ENCODE data around the gene DIRAS3. TPM values are rescaled to one million over a fixed set of nuclear protein-coding genes. Genes with fewer than 3 reads are reported as not detected.
A peak's percentile ranks its signal among the peaks of the same experiment; 100 is the strongest.
"Not testable (repeated sequence)": the region's sequence is repeated elsewhere in the genome, so short reads cannot be mapped to it uniquely, and the experiment has no call there.

DIRAS3 gene
- total and polyA plus RNA-seq, 2 donors (not counting 1 experiment from before 2014, with no cell fraction given) = 1.5 to 6.5 TPM

DNA sequence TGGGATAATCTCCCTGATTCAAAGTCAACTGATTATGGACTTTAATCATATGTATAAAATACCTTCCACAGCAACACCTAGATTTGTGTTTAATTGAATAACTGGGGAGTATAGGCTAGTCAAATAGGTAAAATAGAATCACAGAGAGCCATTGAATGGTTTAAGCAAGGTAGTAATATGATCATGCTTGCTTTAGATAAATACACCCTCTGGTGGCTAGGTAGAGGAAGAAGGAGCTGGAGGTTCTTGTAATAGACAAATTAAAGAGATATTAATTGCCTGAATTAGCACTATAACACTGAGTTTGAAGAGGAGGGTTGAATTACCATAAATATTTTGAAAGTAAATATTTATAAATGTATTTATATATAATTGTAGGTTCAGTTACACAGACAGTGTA is 40.3 kb downstream of the DIRAS3 start:
- no peak for TF ChIP-seq EZH2 (IDR thresholded peaks at IDR 0.05; ENCODE audit: low read length, missing control alignments)
- TF ChIP-seq, protein P1, sequence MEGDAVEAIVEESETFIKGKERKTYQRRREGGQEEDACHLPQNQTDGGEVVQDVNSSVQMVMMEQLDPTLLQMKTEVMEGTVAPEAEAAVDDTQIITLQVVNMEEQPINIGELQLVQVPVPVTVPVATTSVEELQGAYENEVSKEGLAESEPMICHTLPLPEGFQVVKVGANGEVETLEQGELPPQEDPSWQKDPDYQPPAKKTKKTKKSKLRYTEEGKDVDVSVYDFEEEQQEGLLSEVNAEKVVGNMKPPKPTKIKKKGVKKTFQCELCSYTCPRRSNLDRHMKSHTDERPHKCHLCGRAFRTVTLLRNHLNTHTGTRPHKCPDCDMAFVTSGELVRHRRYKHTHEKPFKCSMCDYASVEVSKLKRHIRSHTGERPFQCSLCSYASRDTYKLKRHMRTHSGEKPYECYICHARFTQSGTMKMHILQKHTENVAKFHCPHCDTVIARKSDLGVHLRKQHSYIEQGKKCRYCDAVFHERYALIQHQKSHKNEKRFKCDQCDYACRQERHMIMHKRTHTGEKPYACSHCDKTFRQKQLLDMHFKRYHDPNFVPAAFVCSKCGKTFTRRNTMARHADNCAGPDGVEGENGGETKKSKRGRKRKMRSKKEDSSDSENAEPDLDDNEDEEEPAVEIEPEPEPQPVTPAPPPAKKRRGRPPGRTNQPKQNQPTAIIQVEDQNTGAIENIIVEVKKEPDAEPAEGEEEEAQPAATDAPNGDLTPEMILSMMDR (conservative IDR thresholded peaks at IDR 0.05 in 1 of 2, IDR thresholded peaks at IDR 0.05 in 1 of 2; ENCODE audit: low read depth in 1 of 2, low read length in 2 of 2) = peak; percentile 21 to 53
- DNase-seq (ENCODE audit: low read depth in 2 of 2) = peak; percentile 45 to 70
- H3K4me2 ChIP-seq (ENCODE audit: extremely low read depth, insufficient read depth, low read length) = no peak overlapping the region
- no peaks in the 10 kb centered on the region for H3K4me1 ChIP-seq (ENCODE audit: control insufficient read depth, extremely low read depth, insufficient read depth, low read length)
- H4K20me1 ChIP-seq (ENCODE audit: control insufficient read depth, extremely low read depth, insufficient read depth, low read length) = no peaks in the 10 kb centered on the region
- no peaks in the 10 kb centered on the region for H3K36me3 ChIP-seq (ENCODE audit: control insufficient read depth, insufficient read depth, low read length)
- no peaks in the 10 kb centered on the region for H3K79me2 ChIP-seq (ENCODE audit: control insufficient read depth, insufficient read depth, low read length)
- H2AFZ ChIP-seq (ENCODE audit: low read length) = no peak overlapping the region
- H3K9me3 ChIP-seq (ENCODE audit: control insufficient read depth, insufficient read depth, low read depth, low read length) = no peaks in the 10 kb centered on the region
- no peak overlapping the region for H3K27ac ChIP-seq (ENCODE audit: insufficient read depth, low read length)
- no peak overlapping the region for H3K4me3 ChIP-seq (replicated peaks in 1 of 4; ENCODE audit: control extremely low read depth in 1 of 4, insufficient read depth in 1 of 4, low read depth in 3 of 4, low read length in 4 of 4)
- H3K9ac ChIP-seq (ENCODE audit: insufficient read depth, low read length) = no peak overlapping the region
- no peaks in the 10 kb centered on the region for H3K27me3 ChIP-seq (ENCODE audit: control insufficient read depth, insufficient read depth, low read length)

DNA sequence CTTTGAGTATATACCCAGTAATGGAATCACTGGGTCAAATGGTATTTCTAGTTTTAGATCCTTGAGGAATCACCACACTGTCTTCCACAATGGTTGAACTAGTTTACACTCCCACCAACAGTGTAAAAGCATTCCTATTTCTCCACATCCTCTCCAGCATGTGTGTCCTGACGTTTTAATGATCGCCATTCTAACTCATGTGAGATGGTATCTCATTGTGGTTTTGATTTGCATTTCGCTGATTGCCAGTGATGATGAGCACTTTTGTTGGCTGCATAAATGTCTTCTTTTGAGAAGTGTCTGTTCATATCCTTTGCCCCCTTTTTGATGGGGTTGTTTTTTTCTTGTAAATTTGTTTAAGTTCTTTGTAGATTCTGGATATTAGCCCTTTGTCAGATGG is 46.8 kb downstream of the DIRAS3 start:
- not testable (repeated sequence) for H3K9me3 ChIP-seq (ENCODE audit: control insufficient read depth, insufficient read depth, low read depth, low read length); H3K9ac ChIP-seq (ENCODE audit: insufficient read depth, low read length)

DNA sequence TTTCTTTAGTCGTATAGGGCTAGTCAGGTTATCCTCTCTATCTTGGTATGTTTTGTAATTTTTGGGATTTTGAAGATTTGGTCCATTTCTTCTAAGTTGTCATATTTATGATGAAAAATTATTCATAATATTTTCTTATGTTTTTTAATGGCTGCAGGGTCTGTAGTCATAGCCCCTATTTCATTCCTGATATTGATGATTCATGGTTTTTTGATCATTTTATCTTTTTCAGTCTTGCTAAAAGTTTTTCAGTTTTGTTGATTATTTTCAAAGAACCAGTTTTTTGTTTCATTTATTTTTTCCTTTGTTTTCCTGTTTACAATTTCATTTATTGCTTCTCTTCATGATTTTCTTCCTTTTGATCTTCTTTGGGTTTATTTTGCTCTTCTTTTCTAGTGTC is 50.2 kb downstream of the DIRAS3 start:
- no peaks in the 10 kb centered on the region for H3K36me3 ChIP-seq (ENCODE audit: control insufficient read depth, insufficient read depth, low read length)
- no peak overlapping the region for H3K4me2 ChIP-seq (ENCODE audit: extremely low read depth, insufficient read depth, low read length)
- no peak overlapping the region for H3K4me3 ChIP-seq (replicated peaks in 1 of 4; ENCODE audit: control extremely low read depth in 1 of 4, insufficient read depth in 1 of 4, low read depth in 3 of 4, low read length in 4 of 4)
- H3K9me3 ChIP-seq (ENCODE audit: control insufficient read depth, insufficient read depth, low read depth, low read length) = no peaks in the 10 kb centered on the region
- no peak for TF ChIP-seq EZH2 (IDR thresholded peaks at IDR 0.05; ENCODE audit: low read length, missing control alignments)
- TF ChIP-seq, protein P1 (conservative IDR thresholded peaks at IDR 0.05 in 1 of 2, IDR thresholded peaks at IDR 0.05 in 1 of 2; ENCODE audit: low read depth in 1 of 2, low read length in 2 of 2) = no peak
- no peak overlapping the region for H3K27ac ChIP-seq (ENCODE audit: insufficient read depth, low read length)
- no peak for DNase-seq (ENCODE audit: low read depth in 2 of 2)
- no peak overlapping the region for H2AFZ ChIP-seq (ENCODE audit: low read length)
- no peaks in the 10 kb centered on the region for H3K79me2 ChIP-seq (ENCODE audit: control insufficient read depth, insufficient read depth, low read length)
- H3K4me1 ChIP-seq (ENCODE audit: control insufficient read depth, extremely low read depth, insufficient read depth, low read length) = no peaks in the 10 kb centered on the region
- no peak overlapping the region for H3K9ac ChIP-seq (ENCODE audit: insufficient read depth, low read length)
- no peaks in the 10 kb centered on the region for H3K27me3 ChIP-seq (ENCODE audit: control insufficient read depth, insufficient read depth, low read length)
- no peaks in the 10 kb centered on the region for H4K20me1 ChIP-seq (ENCODE audit: control insufficient read depth, extremely low read depth, insufficient read depth, low read length)

More for the DNA sequence above, 46.8 kb downstream of the DIRAS3 start:
- H3K79me2 ChIP-seq (ENCODE audit: control insufficient read depth, insufficient read depth, low read length); H3K36me3 ChIP-seq (ENCODE audit: control insufficient read depth, insufficient read depth, low read length); H3K4me2 ChIP-seq (ENCODE audit: extremely low read depth, insufficient read depth, low read length); H3K4me1 ChIP-seq (ENCODE audit: control insufficient read depth, extremely low read depth, insufficient read depth, low read length); H4K20me1 ChIP-seq (ENCODE audit: control insufficient read depth, extremely low read depth, insufficient read depth, low read length); H3K27ac ChIP-seq (ENCODE audit: insufficient read depth, low read length); H3K27me3 ChIP-seq (ENCODE audit: control insufficient read depth, insufficient read depth, low read length); H2AFZ ChIP-seq (ENCODE audit: low read length); H3K4me3 ChIP-seq (replicated peaks in 1 of 4; ENCODE audit: control extremely low read depth in 1 of 4, insufficient read depth in 1 of 4, low read depth in 3 of 4, low read length in 4 of 4): not testable (repeated sequence)
- peak in 1 of 2 donors; percentile 5 for DNase-seq (ENCODE audit: low read depth in 2 of 2)

Data from fibroblast of lung (primary cell).